ENCODE data around the gene SRGAP1.

SRGAP1 gene

DNA sequence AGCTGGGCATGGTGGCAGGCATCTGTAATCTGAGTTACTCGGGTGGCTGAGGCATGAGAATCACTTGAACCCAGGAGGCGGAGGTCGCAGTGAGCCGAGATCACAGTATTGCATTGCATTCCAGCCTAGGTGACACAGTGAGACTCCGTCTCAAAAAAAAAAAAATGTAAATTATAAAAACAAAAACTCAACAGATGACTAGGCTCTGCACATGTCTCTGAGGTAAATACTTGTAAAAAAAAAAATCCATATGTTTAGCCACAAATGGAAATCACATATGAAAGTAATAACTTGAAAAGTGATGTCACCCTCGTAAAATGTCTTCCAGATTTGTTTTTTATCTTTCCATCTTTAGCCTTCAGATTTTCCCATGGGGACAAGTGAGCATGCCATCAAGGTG lies 292.6 kb downstream of the SRGAP1 start:
- Histone ChIP-seq H3K79me2 (ENCODE audit: low read length) (no peaks in the 10 kb centered on the region), H4K20me1 (ENCODE audit: insufficient read depth, low read length) (no peaks in the 10 kb centered on the region), H3F3A (ENCODE audit: insufficient read depth, low read length) (no peaks in the 10 kb centered on the region), H3K4me1 (ENCODE audit: low read length) (no peaks in the 10 kb centered on the region), H3K27ac (ENCODE audit: low read length) (no peak overlapping the region), H3K9ac (ENCODE audit: low read length) (no peak overlapping the region), H3K9me2 (replicated peaks; ENCODE audit: insufficient read depth, low read length) (no peaks in the 10 kb centered on the region), H3K9me3 (replicated peaks; ENCODE audit: insufficient read depth, low read length) (no peaks in the 10 kb centered on the region), H2AFZ (ENCODE audit: low read length) (no peak overlapping the region), H3K36me3 (replicated peaks; ENCODE audit: insufficient read depth, low read length) (no peaks in the 10 kb centered on the region), H3K4me3 (ENCODE audit: low read length) (no peak overlapping the region), H3K27me3 (replicated peaks; ENCODE audit: insufficient read depth, low read length) (no peaks in the 10 kb centered on the region), H3K4me2 (ENCODE audit: low read depth, low read length) (no peak overlapping the region)
- no peak for TF ChIP-seq CTCF (IDR thresholded peaks at IDR 0.05; ENCODE audit: low read length)
- no peak for TF ChIP-seq EZH2phosphoT487 (IDR thresholded peaks at IDR 0.05; ENCODE audit: low read length)
- no peak for TF ChIP-seq EZH2 (optimal IDR thresholded peaks at IDR 0.05; ENCODE audit: low read depth, low read length)
- no peak for DNase-seq

GRCh38 chr12:64139021-64139420 lies 294.5 kb downstream of the SRGAP1 start:
- no peaks in the 10 kb centered on the region for H3F3A ChIP-seq (ENCODE audit: insufficient read depth, low read length)
- no peak overlapping the region for H3K27ac ChIP-seq (ENCODE audit: low read length)
- TF ChIP-seq EZH2 (optimal IDR thresholded peaks at IDR 0.05; ENCODE audit: low read depth, low read length), result no peak
- no peak for TF ChIP-seq CTCF (IDR thresholded peaks at IDR 0.05; ENCODE audit: low read length)
- TF ChIP-seq EZH2phosphoT487 (IDR thresholded peaks at IDR 0.05; ENCODE audit: low read length), result no peak
- H3K27me3 ChIP-seq (replicated peaks; ENCODE audit: insufficient read depth, low read length), result no peaks in the 10 kb centered on the region
- no peak for DNase-seq
- no peak overlapping the region for H3K4me3 ChIP-seq (ENCODE audit: low read length)
- no peaks in the 10 kb centered on the region for H3K9me2 ChIP-seq (replicated peaks; ENCODE audit: insufficient read depth, low read length)
- no peaks in the 10 kb centered on the region for H4K20me1 ChIP-seq (ENCODE audit: insufficient read depth, low read length)
- H3K36me3 ChIP-seq (replicated peaks; ENCODE audit: insufficient read depth, low read length), result no peaks in the 10 kb centered on the region
- H2AFZ ChIP-seq (ENCODE audit: low read length), result no peak overlapping the region
- H3K4me2 ChIP-seq (ENCODE audit: low read depth, low read length), result no peak overlapping the region
- H3K79me2 ChIP-seq (ENCODE audit: low read length), result no peaks in the 10 kb centered on the region
- H3K9me3 ChIP-seq (replicated peaks; ENCODE audit: insufficient read depth, low read length), result no peaks in the 10 kb centered on the region
- H3K4me1 ChIP-seq (ENCODE audit: low read length), result no peaks in the 10 kb centered on the region
- H3K9ac ChIP-seq (ENCODE audit: low read length), result no peak overlapping the region

DNA sequence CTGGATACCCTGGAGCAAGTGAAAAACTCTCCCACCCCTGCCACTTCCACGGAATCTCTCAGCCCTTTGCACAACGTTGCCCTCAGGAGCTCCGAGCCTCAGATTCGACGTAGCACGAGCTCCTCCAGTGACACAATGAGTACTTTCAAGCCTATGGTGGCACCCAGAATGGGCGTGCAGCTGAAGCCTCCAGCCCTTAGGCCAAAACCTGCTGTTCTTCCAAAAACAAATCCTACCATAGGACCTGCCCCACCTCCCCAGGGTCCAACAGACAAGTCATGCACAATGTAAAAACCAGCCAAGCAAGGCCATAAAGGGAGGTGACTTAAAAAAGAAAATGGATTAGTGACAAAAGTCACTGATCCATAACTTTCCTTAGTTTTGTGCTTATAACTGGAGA lies 297.9 kb downstream of the SRGAP1 start:
- H3K79me2 ChIP-seq (ENCODE audit: low read length), result no peaks in the 10 kb centered on the region
- H3K27ac ChIP-seq (ENCODE audit: low read length), result no peak overlapping the region
- H3K27me3 ChIP-seq (replicated peaks; ENCODE audit: insufficient read depth, low read length), result no peaks in the 10 kb centered on the region
- H2AFZ ChIP-seq (ENCODE audit: low read length), result no peak overlapping the region
- H3F3A ChIP-seq (ENCODE audit: insufficient read depth, low read length), result no peaks in the 10 kb centered on the region
- H4K20me1 ChIP-seq (ENCODE audit: insufficient read depth, low read length), result no peaks in the 10 kb centered on the region
- H3K4me1 ChIP-seq (ENCODE audit: low read length), result no peaks in the 10 kb centered on the region
- no peak for DNase-seq
- H3K9me3 ChIP-seq (replicated peaks; ENCODE audit: insufficient read depth, low read length), result no peaks in the 10 kb centered on the region
- H3K4me3 ChIP-seq (ENCODE audit: low read length), result no peak overlapping the region
- H3K9ac ChIP-seq (ENCODE audit: low read length), result no peak overlapping the region
- H3K9me2 ChIP-seq (replicated peaks; ENCODE audit: insufficient read depth, low read length), result no peaks in the 10 kb centered on the region
- H3K36me3 ChIP-seq (replicated peaks; ENCODE audit: insufficient read depth, low read length), result no peaks in the 10 kb centered on the region
- H3K4me2 ChIP-seq (ENCODE audit: low read depth, low read length), result no peak overlapping the region
- no peak for TF ChIP-seq EZH2phosphoT487 (IDR thresholded peaks at IDR 0.05; ENCODE audit: low read length)
- TF ChIP-seq CTCF (IDR thresholded peaks at IDR 0.05; ENCODE audit: low read length), result no peak
- TF ChIP-seq EZH2 (optimal IDR thresholded peaks at IDR 0.05; ENCODE audit: low read depth, low read length), result no peak
